BJ (cell line): ENCODE data around the gene LRBA. TPM values are rescaled to one million over a fixed set of nuclear protein-coding genes. Genes with fewer than 3 reads are reported as not detected.

Experiments
- CTCF ChIA-PET: fragments of 350-600 bp; formaldehyde crosslinking; extraction: SDS; loops from one replicate; lab custom pipeline; 2021; ENCODE audit warnings: antibody characterized with exemption, inconsistent platforms; lab: Yijun Ruan, JAX
- POLR2A ChIA-PET: fragments of 300-600 bp; sonication (Branson Sonifier 250); formaldehyde crosslinking; extraction: SDS; loops from one replicate; lab custom pipeline; 2021; ENCODE audit warnings: antibody characterized with exemption; lab: Charles Lee
- DNase-seq: peaks from one replicate; pipeline ENCODE4 v3.0.0-alpha.2; 2011; ENCODE audit warnings: low read depth
- H3K27me3 ChIP-seq: 2 replicates; pipeline ENCODE4 v1.6.0; 2011; ENCODE audit warnings: low read length; ENCODE audit not compliant: control insufficient read depth, insufficient read depth
- H3K36me3 ChIP-seq: 2 replicates; pipeline ENCODE4 v1.5.1; 2011; ENCODE audit warnings: low read length; ENCODE audit not compliant: control insufficient read depth, insufficient read depth
- H3K4me3 ChIP-seq: 2 replicates; pipeline ENCODE4 v1.5.1; 2011; ENCODE audit warnings: low read depth, mild to moderate bottlenecking, control low read depth, low read length
- CTCF ChIP-seq: IDR thresholded peaks from 2 replicates; pipeline ENCODE4 v1.5.1; 2011; ENCODE audit warnings: low read depth, mild to moderate bottlenecking, control low read depth, inconsistent platforms, low read length, moderate library complexity; ENCODE audit not compliant: insufficient read depth
- polyA plus RNA-seq: library from polyadenylated mRNA; depleted of rRNA; stranded (reverse); fragments of >200 nt; gene quantifications from 2 replicates; pipeline ENCODE4 v1.2.3, GENCODE V29; 2011

The LRBA gene
- polyA plus RNA-seq, 1 experiment, result 8.2 TPM

- H3K4me3 ChIP-seq, result no peak overlapping the region
- POLR2A ChIA-PET, result no interaction called here
- CTCF ChIA-PET, result no interaction called here
- H3K36me3 ChIP-seq, result no peaks in the 10 kb centered on the region
- TF ChIP-seq CTCF, result no peak
- no peak for DNase-seq
- H3K27me3 ChIP-seq, result no peaks in the 10 kb centered on the region
Measured at GRCh38 chr4:150368667-150369066, 646.4 kb downstream of the LRBA start.

- no peak for DNase-seq
- Histone ChIP-seq H3K27me3 (no peaks in the 10 kb centered on the region), H3K36me3 (no peaks in the 10 kb centered on the region), H3K4me3 (no peak overlapping the region)
- TF ChIP-seq CTCF, result no peak
- POLR2A ChIA-PET, result no interaction called here
- CTCF ChIA-PET, result no interaction called here
Measured at GRCh38 chr4:150367326-150367725, 647.8 kb downstream of the LRBA start.

GRCh38 chr4:150366487-150366999 lies 648.5 kb downstream of the LRBA start:
- CTCF ChIA-PET, result no interaction called here
- no peak for TF ChIP-seq CTCF
- Histone ChIP-seq H3K27me3 (no peaks in the 10 kb centered on the region), H3K36me3 (no peaks in the 10 kb centered on the region), H3K4me3 (no peak overlapping the region)
- POLR2A ChIA-PET, result no interaction called here
- DNase-seq, result no peak

GRCh38 chr4:150363721-150364688 lies 651.1 kb downstream of the LRBA start:
- CTCF ChIA-PET, result interaction anchor here (1.0 kb wide), 1 partner anchor 55 kb away, joined by 3 read pairs; no protein-coding TSS in a partner anchor
- no peak for TF ChIP-seq CTCF
- DNase-seq, result no peak
- H3K4me3 ChIP-seq, result no peak overlapping the region
- no peaks in the 10 kb centered on the region for H3K27me3 ChIP-seq
- H3K36me3 ChIP-seq, result no peaks in the 10 kb centered on the region
- POLR2A ChIA-PET, result no interaction called here

- H3K27me3 ChIP-seq, result no peaks in the 10 kb centered on the region
- no peak overlapping the region for H3K4me3 ChIP-seq
- no peaks in the 10 kb centered on the region for H3K36me3 ChIP-seq
- DNase-seq, result no peak
- ChIA-PET CTCF (no interaction called here), POLR2A (no interaction called here)
- no peak for TF ChIP-seq CTCF
Measured at GRCh38 chr4:150358691-150359090, 656.4 kb downstream of the LRBA start.
